H1 (cell line): ENCODE measurements around the gene HEPACAM. TPM values are rescaled to one million over a fixed set of nuclear protein-coding genes. Genes with fewer than 3 reads are reported as not detected.

Source experiments
- GTF2F1 ChIP-seq: IDR thresholded peaks from 2 replicates; pipeline ENCODE4 v1.6.1; 2012; ENCODE audit warnings: low read depth, low read length, improper control_type of control experiment, borderline replicate concordance
- POU5F1 ChIP-seq: IDR thresholded peaks from 2 replicates; pipeline ENCODE4 v1.6.1; 2011; ENCODE audit warnings: low read depth, mild to moderate bottlenecking, low read length, moderate library complexity
- RFX5 ChIP-seq: IDR thresholded peaks from 2 replicates; pipeline ENCODE4 v1.6.1; 2011; ENCODE audit warnings: low read depth, low read length, improper control_type of control experiment, borderline replicate concordance
- polyA plus RNA-seq, 7 experiments: library from polyadenylated mRNA; depleted of rRNA in 3 of 7; stranded (reverse) in 5 of 7; unstranded in 2 of 7; fragments of >200 nt in 5 of 7; fragments of 200-250 nt in 2 of 7; gene quantifications; 1 replicate in 5 of 7; 2 replicates in 1 of 7; 4 replicates in 1 of 7; pipeline versions ENCODE4 v1.2.1 to v1.2.3, GENCODE V29; 2011 to 2013; ENCODE audit warnings: missing spikeins in 2 of 7, mixed read lengths in 2 of 7
- total RNA-seq: library from RNA; stranded (reverse); fragmentation: NEBNext Ultra II Directional; extraction: Animal tissue kit (Norgen Biotek cat#: 25700); gene quantifications from 2 replicates; pipeline ENCODE4 v1.2.1, GENCODE V29; 2021

The HEPACAM gene
- total and polyA plus RNA-seq, 2 of the 8 experiments (the other 6 are each of a cell fraction or from before 2014, with no cell fraction given): not detected

DNA sequence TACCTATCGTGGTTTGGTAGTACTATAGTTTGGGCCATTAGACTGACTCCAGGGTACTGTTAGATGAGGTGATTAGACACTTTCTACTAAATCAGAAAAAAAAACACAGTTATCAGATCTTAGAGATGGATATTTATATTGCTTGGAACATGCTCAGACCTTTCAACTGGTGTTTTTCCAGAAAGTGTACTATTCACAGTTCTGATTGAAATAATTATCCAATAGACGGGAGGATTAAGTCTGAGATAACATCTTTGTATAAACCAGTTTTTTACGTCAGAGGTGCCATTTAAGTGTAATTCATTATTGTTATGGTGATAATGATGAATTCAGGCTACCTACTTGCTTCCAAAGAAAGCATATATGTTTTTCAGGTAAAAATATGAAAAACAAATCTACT is 40.7 kb upstream of the HEPACAM start (continued):
- TF ChIP-seq POU5F1 (no peak), GTF2F1 (no peak), RFX5 (no peak)
